PC-3 (cell line): ENCODE data around the gene TENT5C. TPM values are rescaled to one million over a fixed set of nuclear protein-coding genes. Genes with fewer than 3 reads are reported as not detected.

ENCODE experiments used
- ATAC-seq: fragments of 200-7000 bp; cut with Tn5 transposase; 2 replicates; pipeline ENCODE4 v1.9.1; 2020; ENCODE audit warnings: mild to moderate bottlenecking, moderate library complexity
- BruUV-seq: library from RNA; stranded (reverse); fragments of 400-500 nt; replicated peaks from 2 replicates; lab custom pipeline; 2021; lab: Mats Ljungman, UMichigan
- CTCF ChIA-PET: fragments of 300-600 bp; sonication (Branson Sonifier 250); formaldehyde crosslinking; loops from one replicate; lab custom pipeline; 2022; ENCODE audit warnings: antibody characterized with exemption; lab: Charles Lee
- POLR2A ChIA-PET: fragments of 300-600 bp; sonication (Branson Sonifier 250); formaldehyde crosslinking; loops from one replicate; lab custom pipeline; 2022; ENCODE audit warnings: antibody characterized with exemption; ENCODE audit not compliant: unreplicated experiment; lab: Charles Lee
- DNase-seq: peaks from one replicate; pipeline ENCODE4 v3.0.0-alpha.2; 2015
- H2AFZ ChIP-seq: fragments of 300-600 bp; sonication (generic); 2 replicates; pipeline ENCODE4 v1.6.0; 2016; ENCODE audit warnings: antibody characterized with exemption, low read length
- H3F3A ChIP-seq: fragments of 300-600 bp; sonication (generic); one replicate; pipeline ENCODE4 v1.6.0; 2017; ENCODE audit warnings: antibody characterized with exemption, low read length, control low read depth, mild to moderate bottlenecking; ENCODE audit not compliant: unreplicated experiment
- H3K27ac ChIP-seq: fragments of 300-600 bp; sonication (generic); 2 replicates; pipeline ENCODE4 v1.5.1; 2016; ENCODE audit warnings: mild to moderate bottlenecking, low read length
- H3K27me3 ChIP-seq: fragments of 300-600 bp; sonication (generic); 2 replicates; pipeline ENCODE4 v1.6.1; 2016; ENCODE audit warnings: low read length, mixed read lengths
- H3K36me3 ChIP-seq: fragments of 300-600 bp; sonication (generic); 2 replicates; pipeline ENCODE4 v1.6.1; 2016; ENCODE audit warnings: low read depth, mixed run types, low read length, mixed read lengths
- H3K4me1 ChIP-seq: fragments of 300-600 bp; sonication (generic); 2 replicates; pipeline ENCODE4 v1.5.1; 2016; ENCODE audit warnings: low read length; ENCODE audit not compliant: insufficient read depth
- H3K4me2 ChIP-seq: fragments of 300-600 bp; sonication (generic); 2 replicates; pipeline ENCODE4 v1.6.0; 2016; ENCODE audit warnings: low read length
- H3K4me3 ChIP-seq: fragments of 300-600 bp; sonication (generic); 2 replicates; pipeline ENCODE4 v1.5.1; 2016; ENCODE audit warnings: mild to moderate bottlenecking, low read length, mixed read lengths
- H3K79me2 ChIP-seq: fragments of 300-600 bp; sonication (generic); 2 replicates; pipeline ENCODE4 v1.6.1; 2017; ENCODE audit warnings: low read length, mixed read lengths
- H3K9ac ChIP-seq: fragments of 300-600 bp; sonication (generic); 2 replicates; pipeline ENCODE4 v1.6.0; 2016; ENCODE audit warnings: mild to moderate bottlenecking, low read length
- H3K9me2 ChIP-seq: fragments of 300-600 bp; sonication (generic); replicated peaks from 2 replicates; pipeline ENCODE4 v1.6.1; 2016; ENCODE audit warnings: mixed run types, low read length, mixed read lengths
- H3K9me3 ChIP-seq: fragments of 300-600 bp; sonication (generic); 2 replicates; pipeline ENCODE4 v1.6.1; 2016; ENCODE audit warnings: low read length, mixed read lengths
- H4K20me1 ChIP-seq: fragments of 300-600 bp; sonication (generic); 2 replicates; pipeline ENCODE4 v1.6.1; 2016; ENCODE audit warnings: low read length, mixed read lengths
- EZH2 ChIP-seq: fragments of 300-600 bp; sonication (generic); IDR thresholded peaks from one replicate; pipeline ENCODE4 v1.6.1; 2017; ENCODE audit warnings: antibody characterized with exemption, mild to moderate bottlenecking, low read length; ENCODE audit not compliant: unreplicated experiment
- EZH2phosphoT487 ChIP-seq: fragments of 300-600 bp; sonication (generic); IDR thresholded peaks from 2 replicates; pipeline ENCODE4 v1.6.1; 2018; ENCODE audit warnings: mild to moderate bottlenecking, antibody characterized with exemption, low read length, borderline replicate concordance
- intact Hi-C: fragments of 100-400 bp; cut with micrococcal nuclease; formaldehyde crosslinking; loops from 2 replicates; pipeline ENCODE4 v1.9.0; 2023
- total RNA-seq: library from RNA; depleted of rRNA; stranded (reverse); fragments of >200 nt; gene quantifications from 2 replicates; pipeline ENCODE4 v1.2.3, GENCODE V29; 2014
- TF ChIP-seq, protein P1 (sequence below): fragments of 300-600 bp; sonication (generic); conservative IDR thresholded peaks from 2 replicates; pipeline ENCODE4 v1.5.1; 2017; ENCODE audit warnings: antibody characterized with exemption, low read depth, mild to moderate bottlenecking, low read length

Gene TENT5C
- total RNA-seq, 1 experiment from 2014 or later, result 2.4 TPM

DNA sequence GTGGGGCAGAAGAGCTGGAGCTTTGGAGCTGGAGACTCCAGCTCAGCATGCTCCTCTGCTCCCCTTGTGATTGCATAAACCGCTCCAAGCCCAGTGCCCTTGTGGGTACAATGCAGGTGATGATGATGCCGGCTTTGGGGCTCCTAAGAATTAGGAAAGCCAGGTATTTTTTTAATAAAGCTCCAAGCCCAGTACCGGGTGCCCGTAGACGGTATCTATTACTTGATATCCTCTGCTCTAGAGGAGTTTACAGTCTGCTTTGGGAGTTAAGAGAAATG is 27.2 kb downstream of the TENT5C start:
- Histone ChIP-seq H3K27ac (peak overlapping the region; percentile 88), H3K9me2 (no peaks in the 10 kb centered on the region), H4K20me1 (no peaks in the 10 kb centered on the region), H3K4me2 (peak overlapping the region; percentile 68), H2AFZ (no peak overlapping the region), H3K9me3 (no peaks in the 10 kb centered on the region), H3K4me3 (peak overlapping the region; percentile 30; the same call in 1 of the 2 replicates), H3K9ac (peak overlapping the region; percentile 9; the same call in 1 of the 2 replicates), H3F3A (peaks cover 6% of the 10 kb centered on the region), H3K4me1 (peaks cover 59% of the 10 kb centered on the region), H3K79me2 (no peaks in the 10 kb centered on the region), H3K27me3 (no peaks in the 10 kb centered on the region), H3K36me3 (no peaks in the 10 kb centered on the region)
- no peak for TF ChIP-seq EZH2phosphoT487
- TF ChIP-seq, protein P1, sequence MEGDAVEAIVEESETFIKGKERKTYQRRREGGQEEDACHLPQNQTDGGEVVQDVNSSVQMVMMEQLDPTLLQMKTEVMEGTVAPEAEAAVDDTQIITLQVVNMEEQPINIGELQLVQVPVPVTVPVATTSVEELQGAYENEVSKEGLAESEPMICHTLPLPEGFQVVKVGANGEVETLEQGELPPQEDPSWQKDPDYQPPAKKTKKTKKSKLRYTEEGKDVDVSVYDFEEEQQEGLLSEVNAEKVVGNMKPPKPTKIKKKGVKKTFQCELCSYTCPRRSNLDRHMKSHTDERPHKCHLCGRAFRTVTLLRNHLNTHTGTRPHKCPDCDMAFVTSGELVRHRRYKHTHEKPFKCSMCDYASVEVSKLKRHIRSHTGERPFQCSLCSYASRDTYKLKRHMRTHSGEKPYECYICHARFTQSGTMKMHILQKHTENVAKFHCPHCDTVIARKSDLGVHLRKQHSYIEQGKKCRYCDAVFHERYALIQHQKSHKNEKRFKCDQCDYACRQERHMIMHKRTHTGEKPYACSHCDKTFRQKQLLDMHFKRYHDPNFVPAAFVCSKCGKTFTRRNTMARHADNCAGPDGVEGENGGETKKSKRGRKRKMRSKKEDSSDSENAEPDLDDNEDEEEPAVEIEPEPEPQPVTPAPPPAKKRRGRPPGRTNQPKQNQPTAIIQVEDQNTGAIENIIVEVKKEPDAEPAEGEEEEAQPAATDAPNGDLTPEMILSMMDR, result no peak
- no peak for TF ChIP-seq EZH2
- ATAC-seq, result no peak
- no peak for DNase-seq
- CTCF ChIA-PET, result no interaction called here
- intact Hi-C loops, result no loop called here
- POLR2A ChIA-PET, result interaction anchor here (0.6 kb wide), 1 partner anchor 22 kb away, joined by 4 read pairs; no protein-coding TSS in a partner anchor
- no TSS peak for BruUV-seq

DNA sequence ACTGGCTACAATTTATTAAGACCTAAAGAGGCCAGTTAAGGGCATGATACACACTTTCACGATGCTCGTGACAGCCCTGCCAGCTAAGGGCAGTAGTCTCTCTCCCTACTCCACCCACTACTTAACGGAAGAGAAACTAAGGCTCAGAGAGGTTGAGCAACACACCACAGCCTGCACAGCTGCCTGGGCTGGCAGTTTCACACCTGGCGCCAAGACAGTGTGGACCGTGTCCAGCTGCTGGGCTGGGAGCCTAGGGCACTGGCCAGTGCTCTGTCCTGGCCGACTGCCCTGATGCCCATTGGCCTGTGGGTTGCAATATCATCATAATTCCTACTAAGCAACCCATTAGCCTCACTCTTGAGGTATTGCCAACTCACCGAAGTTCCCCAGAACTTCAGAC is 27.6 kb downstream of the TENT5C start:
- Histone ChIP-seq H3K4me2 (no peak overlapping the region), H3K27me3 (no peaks in the 10 kb centered on the region), H3K27ac (peak overlapping the region; percentile 88; the same call in 1 of the 2 replicates), H3K4me1 (peaks cover 56% of the 10 kb centered on the region), H3K9me2 (no peaks in the 10 kb centered on the region), H4K20me1 (no peaks in the 10 kb centered on the region), H3K9me3 (no peaks in the 10 kb centered on the region), H2AFZ (no peak overlapping the region), H3K4me3 (no peak overlapping the region), H3K79me2 (no peaks in the 10 kb centered on the region), H3F3A (peaks cover 6% of the 10 kb centered on the region), H3K9ac (no peak overlapping the region), H3K36me3 (no peaks in the 10 kb centered on the region)
- no peak for ATAC-seq
- TF ChIP-seq EZH2phosphoT487, result no peak
- TF ChIP-seq EZH2, result no peak
- TF ChIP-seq, protein P1, result no peak
- ChIA-PET POLR2A (no interaction called here), CTCF (no interaction called here)
- no TSS peak for BruUV-seq
- intact Hi-C loops, result no loop called here
- DNase-seq, result no peak

DNA sequence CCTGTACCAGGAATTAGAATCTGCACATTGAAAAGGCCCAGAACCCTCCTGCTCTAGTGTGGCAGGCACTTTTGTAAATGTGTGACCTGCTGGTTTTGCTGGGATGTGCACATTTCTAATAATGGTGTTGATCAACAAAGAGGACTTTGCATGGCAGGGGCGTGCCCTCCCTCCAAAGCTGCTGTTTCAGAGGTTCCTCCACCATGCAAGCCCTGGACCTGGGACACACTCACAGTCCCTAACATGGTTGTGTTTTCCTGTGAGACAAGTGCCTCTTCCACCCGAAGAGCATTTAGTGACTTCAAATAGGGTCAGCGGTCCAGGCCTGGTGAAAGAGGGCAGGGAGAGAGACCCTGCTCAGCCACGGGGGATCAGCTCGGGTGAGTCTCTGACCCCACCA is 28.1 kb downstream of the TENT5C start:
- Histone ChIP-seq H3K27ac (no peak overlapping the region), H3K4me2 (no peak overlapping the region), H3K4me3 (no peak overlapping the region), H3K9me2 (no peaks in the 10 kb centered on the region), H3F3A (peaks cover 6% of the 10 kb centered on the region), H3K27me3 (no peaks in the 10 kb centered on the region), H3K79me2 (no peaks in the 10 kb centered on the region), H3K9me3 (no peaks in the 10 kb centered on the region), H3K36me3 (no peaks in the 10 kb centered on the region), H2AFZ (no peak overlapping the region), H4K20me1 (no peaks in the 10 kb centered on the region), H3K9ac (no peak overlapping the region), H3K4me1 (peaks cover 51% of the 10 kb centered on the region)
- TF ChIP-seq, protein P1, result no peak
- TF ChIP-seq EZH2 (no peak), EZH2phosphoT487 (no peak)
- POLR2A ChIA-PET, result no interaction called here
- ATAC-seq (no peak), DNase-seq (no peak)
- BruUV-seq, result no TSS peak
- intact Hi-C loops, result no loop called here
- CTCF ChIA-PET, result no interaction called here
